SK-N-MC (cell line): ENCODE results near the gene CCDC150.

Source experiments
- EZH2 ChIP-seq: fragments of 200-600 bp; sonication (generic); IDR thresholded peaks from one replicate; pipeline ENCODE4 v1.6.1; 2017; ENCODE audit warnings: antibody characterized with exemption
- FOXP2 ChIP-seq: optimal IDR thresholded peaks from 2 replicates; pipeline ENCODE3; 2011; ENCODE audit warnings: mild to moderate bottlenecking, moderate library complexity; ENCODE audit not compliant: insufficient read depth; ENCODE audit errors: extremely low read length, control extremely low read depth
- POLR2AphosphoS5 ChIP-seq: IDR thresholded peaks from 2 replicates; pipeline ENCODE4 v1.6.1; 2012; ENCODE audit warnings: mild to moderate bottlenecking, low read depth, low read length, borderline replicate concordance

GRCh38 chr2:196655761-196656160 is 16.2 kb downstream of the CCDC150 start:
- TF ChIP-seq POLR2AphosphoS5 (no peak), EZH2 (no peak), FOXP2 (no peak)
